Measurements from ENCODE around the gene ATP8A2.

DNA sequence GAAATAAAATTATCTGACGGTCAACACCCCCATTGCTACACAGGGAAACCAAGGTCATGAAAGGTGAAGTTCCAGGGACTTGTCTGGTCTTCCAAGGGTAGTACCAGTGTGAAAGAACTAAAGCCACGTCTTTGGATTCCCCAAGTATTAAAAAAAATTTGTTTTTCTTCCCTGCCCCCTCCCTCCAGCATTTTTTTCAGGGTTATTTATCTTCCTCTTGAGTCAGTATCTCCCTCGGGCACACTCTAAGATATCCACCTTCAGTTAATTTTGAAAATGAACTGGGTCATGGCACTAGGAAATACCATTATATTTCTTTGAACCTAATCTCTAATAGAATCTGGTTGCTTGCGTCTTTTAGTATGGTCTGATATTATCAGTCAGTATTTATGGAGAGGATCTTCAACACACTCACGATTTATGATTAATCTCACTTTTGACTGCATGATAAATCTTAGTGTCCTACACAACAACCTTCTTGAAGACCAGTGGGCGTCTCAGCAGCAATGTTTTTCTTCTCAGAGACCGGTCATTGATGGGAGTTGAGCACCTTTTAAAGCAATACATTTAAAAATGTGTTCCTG lies 9.1 kb downstream of the ATP8A2 start:
- no peak for TF ChIP-seq POLR2A (IDR thresholded peaks at IDR 0.05)
- TF ChIP-seq, protein P1, sequence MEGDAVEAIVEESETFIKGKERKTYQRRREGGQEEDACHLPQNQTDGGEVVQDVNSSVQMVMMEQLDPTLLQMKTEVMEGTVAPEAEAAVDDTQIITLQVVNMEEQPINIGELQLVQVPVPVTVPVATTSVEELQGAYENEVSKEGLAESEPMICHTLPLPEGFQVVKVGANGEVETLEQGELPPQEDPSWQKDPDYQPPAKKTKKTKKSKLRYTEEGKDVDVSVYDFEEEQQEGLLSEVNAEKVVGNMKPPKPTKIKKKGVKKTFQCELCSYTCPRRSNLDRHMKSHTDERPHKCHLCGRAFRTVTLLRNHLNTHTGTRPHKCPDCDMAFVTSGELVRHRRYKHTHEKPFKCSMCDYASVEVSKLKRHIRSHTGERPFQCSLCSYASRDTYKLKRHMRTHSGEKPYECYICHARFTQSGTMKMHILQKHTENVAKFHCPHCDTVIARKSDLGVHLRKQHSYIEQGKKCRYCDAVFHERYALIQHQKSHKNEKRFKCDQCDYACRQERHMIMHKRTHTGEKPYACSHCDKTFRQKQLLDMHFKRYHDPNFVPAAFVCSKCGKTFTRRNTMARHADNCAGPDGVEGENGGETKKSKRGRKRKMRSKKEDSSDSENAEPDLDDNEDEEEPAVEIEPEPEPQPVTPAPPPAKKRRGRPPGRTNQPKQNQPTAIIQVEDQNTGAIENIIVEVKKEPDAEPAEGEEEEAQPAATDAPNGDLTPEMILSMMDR (IDR thresholded peaks at IDR 0.05): no peak

Measured in right lobe of liver (tissue), 4 donors.